ENCODE measurements around the gene TSGA10.
A peak's percentile ranks its signal among the peaks of the same experiment; 100 is the strongest.
"Not testable (repeated sequence)": the region's sequence is repeated elsewhere in the genome, so short reads cannot be mapped to it uniquely, and the experiment has no call there.

The TSGA10 gene

DNA sequence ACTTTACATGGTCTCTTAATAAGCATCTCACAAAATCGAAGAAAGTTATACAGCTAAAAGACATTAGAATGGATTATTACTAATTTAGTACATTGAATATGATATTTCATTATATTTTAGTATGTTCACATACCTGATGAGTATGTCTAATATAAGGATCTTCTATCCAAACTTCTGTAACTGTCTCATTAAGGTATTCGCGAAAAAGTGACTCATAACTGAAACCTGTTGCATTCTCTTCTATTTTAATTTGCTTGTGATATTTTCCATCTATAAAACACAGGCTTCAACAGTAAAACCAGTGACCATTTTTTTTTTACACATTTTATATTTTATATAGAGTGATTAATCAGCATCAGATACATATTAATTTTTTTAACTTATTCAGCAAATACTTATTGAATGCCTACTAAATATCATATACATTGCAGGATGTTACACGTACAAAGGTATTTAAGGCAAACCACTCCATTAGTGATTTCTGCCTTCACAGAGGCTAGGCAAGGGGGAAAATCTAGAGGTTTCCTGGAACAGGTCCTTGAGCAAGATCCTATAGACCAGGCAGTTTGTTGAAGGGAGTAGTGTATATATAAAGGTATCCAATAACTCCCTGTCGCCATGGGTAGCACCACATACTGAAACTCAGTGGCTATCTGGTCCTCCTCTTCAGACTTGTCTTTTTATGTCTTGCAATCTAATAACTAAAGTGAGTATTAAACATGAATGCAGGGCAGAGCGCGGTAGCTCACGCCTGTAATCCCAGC is 16.8 kb upstream of the TSGA10 start:
- TF ChIP-seq ZNF274 (IDR thresholded peaks at IDR 0.05; ENCODE audit: low read depth, low read length): no peak
- H3K4me3 ChIP-seq (ENCODE audit: low read length): no peak overlapping the region

DNA sequence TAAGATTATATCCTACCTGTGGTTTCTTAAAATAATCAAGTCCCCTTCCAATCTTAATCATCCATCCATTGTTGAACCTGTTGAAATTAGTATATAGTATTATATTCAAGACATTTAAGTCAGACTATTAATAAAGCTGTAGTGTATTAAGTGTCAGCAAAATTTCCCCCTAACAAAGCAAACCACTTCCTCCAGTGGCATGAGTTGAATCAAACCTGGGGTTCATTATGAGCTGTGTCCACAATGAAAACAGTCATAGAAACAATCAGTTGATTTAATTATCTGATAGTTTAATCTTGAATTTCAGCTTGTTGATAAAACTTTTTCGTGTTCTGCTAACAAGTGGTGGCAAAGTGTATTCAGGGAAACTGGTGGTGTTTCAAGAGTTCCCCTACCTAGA is 14.8 kb upstream of the TSGA10 start:
- H3K4me3 ChIP-seq (ENCODE audit: low read length): no peak overlapping the region
- no peak for TF ChIP-seq ZNF274 (IDR thresholded peaks at IDR 0.05; ENCODE audit: low read depth, low read length)

DNA sequence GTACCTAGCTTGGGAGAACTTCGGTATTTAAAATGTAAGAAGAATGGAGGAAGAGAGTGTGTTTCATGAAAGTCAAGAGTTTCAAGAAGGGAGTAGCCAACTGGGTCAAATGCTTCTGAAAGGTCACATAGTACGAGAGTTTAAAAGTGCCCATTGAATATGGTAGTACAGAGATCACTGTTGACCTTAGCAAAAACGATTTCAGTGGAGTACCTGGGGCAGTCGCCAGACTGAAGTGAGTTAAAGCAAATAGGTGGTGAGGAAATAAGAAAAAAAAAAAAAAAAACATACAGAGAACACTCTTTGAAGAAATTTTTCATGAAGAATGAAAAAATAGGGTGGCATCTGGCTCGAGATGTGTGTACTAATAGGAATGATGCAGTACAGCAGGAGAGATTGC is 11.5 kb upstream of the TSGA10 start:
- no peak overlapping the region for H3K4me3 ChIP-seq (ENCODE audit: low read length)
- TF ChIP-seq ZNF274 (IDR thresholded peaks at IDR 0.05; ENCODE audit: low read depth, low read length): no peak

DNA sequence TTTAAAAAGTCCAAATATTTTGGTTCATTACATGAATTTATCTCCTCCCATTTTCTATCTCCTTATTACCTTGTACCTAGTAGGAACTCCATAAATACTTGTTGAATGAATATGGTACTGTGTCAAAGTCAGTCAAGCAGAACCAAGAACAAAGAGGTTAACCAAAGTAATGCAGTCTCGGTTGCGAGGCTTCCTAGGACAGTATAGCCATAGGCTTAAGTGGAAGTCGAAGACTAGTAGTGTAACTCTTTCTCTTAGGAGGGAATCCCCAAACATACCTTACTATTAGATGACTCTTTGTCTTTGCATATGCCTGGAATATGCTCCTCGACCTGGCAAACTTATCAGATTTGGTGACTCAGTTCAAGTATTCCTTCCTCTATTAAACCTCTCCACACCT is 4.9 kb upstream of the TSGA10 start:
- no peak overlapping the region for H3K4me3 ChIP-seq (ENCODE audit: low read length)
- TF ChIP-seq ZNF274 (IDR thresholded peaks at IDR 0.05; ENCODE audit: low read depth, low read length): no peak

DNA sequence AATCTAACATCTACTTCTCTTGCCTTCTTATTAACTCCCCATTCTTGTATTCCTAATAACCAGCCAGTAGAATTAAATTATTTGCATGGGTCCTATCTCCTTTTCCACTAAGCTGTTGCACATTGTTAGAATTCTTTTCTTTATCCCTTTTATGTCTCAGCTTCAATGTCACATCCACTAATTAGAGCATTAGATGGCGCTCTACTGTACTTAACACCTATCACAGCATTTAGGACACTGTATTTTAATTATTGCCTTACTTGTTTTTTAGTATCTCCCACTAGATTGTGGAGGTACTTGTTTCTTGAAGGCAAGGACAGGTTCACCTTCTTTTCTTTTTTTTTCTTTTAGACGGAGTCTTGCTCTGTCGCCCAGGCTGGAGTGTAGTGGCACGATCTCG is 3.9 kb upstream of the TSGA10 start:
- no peak overlapping the region for H3K4me3 ChIP-seq (ENCODE audit: low read length)
- no peak for TF ChIP-seq ZNF274 (IDR thresholded peaks at IDR 0.05; ENCODE audit: low read depth, low read length)

DNA sequence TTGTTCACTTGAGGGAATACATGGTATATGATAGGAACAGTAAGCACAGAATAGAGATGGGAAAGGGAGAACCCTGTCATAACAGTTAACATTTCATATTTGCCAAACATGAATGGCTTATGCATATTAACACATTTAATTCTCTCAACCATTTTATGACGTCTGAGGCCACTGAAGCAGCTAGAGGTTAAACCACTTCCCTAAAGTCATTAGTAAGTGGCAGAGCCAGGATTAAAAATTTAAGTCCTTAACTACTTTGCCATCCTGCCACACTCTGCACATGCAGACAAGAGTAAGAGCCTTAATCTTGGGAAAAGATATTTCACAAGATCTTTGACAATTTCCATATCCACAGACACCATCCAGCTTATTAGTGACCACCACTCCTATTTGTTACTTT is 2.1 kb upstream of the TSGA10 start:
- no peak for TF ChIP-seq ZNF274 (IDR thresholded peaks at IDR 0.05; ENCODE audit: low read depth, low read length)
- no peak overlapping the region for H3K4me3 ChIP-seq (ENCODE audit: low read length)

DNA sequence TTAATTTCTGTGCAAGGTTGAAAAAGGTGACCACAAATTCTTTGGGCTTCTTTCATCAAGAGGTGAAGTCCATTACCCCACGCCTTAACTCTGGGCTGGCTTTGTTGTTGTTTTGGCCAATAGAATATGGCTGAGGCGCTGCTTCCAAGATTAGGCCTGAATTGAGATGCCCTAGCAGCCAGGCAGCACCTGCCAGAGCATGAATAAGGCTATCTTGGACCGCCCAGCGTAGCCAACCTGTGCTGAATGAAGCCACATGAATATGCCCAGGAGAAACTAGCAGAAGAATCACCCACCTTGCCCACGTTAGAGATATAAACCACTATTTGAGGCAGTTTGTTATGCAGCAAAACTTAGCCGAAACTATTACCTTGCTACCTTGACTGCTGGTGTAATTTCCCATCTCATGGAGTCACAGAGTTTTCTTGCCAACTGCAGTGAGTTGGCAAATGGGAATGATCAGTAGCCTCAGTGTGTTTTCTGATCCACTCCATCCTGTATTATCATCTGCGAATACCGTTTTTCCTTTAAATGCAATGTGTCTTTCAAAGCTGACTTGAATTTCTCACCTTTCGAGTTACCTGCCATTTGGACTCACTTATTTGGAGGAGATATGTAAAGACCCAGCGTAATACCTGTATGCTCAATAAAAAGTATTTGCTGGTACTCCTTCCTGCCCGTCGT is 679 bp downstream of the TSGA10 start:
- peak overlapping the region; percentile 95 for H3K4me3 ChIP-seq (ENCODE audit: low read length)
- TF ChIP-seq ZNF274 (IDR thresholded peaks at IDR 0.05; ENCODE audit: low read depth, low read length): no peak

DNA sequence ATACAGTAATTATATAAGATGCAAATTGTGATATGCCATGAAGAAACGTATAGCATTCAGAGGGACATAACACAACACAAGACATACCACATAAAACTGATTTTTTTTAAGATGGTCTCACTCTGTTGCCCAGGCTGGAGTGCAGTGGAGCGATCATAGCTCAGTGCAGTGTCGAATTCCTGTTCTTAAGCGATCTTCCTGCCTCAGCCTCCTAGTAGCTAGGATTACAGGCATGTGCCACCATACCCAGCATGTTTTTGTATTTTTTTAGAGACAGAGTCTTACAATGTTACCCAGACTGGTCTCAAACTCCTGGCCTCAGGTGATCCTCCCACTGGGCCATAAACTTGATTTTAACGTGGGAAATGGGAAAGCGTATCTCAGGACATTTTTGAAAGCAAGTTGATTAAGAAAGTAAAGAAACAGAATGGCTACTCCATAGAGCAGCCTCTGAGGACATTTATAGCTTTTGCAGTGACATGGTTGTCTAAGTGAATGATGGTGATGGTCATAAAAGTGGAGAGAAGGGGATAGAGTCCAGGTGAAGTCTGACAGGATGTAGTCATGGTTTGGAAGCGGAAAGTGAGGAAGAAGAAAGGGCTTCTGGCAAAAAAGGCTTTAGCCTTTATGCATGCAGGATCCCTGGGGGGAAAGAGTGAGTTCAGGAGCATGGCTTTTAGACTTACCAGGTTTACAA is 2.4 kb downstream of the TSGA10 start:
- H3K4me3 ChIP-seq (ENCODE audit: low read length): no peak overlapping the region
- no peak for TF ChIP-seq ZNF274 (IDR thresholded peaks at IDR 0.05; ENCODE audit: low read depth, low read length)

DNA sequence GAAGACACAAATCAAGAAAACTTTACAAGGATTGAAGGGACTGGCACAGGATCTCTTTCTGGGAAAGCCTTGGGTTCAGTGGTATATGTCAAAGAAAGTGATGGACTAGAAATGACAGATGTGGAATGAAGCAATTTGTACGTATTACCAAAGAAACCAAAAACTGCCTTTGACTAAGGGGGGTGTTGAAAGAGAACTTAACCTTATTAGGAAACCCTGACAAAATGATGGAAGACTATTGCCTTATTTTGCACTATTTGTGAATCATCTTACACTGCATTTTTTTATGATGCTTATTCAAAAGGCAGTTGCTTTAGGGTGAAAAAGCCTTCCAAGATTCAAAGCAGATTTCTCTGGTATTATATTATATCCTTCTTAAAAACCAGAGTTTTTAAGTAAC is 4.0 kb downstream of the TSGA10 start:
- TF ChIP-seq ZNF274 (IDR thresholded peaks at IDR 0.05; ENCODE audit: low read depth, low read length): no peak
- no peak overlapping the region for H3K4me3 ChIP-seq (ENCODE audit: low read length)

DNA sequence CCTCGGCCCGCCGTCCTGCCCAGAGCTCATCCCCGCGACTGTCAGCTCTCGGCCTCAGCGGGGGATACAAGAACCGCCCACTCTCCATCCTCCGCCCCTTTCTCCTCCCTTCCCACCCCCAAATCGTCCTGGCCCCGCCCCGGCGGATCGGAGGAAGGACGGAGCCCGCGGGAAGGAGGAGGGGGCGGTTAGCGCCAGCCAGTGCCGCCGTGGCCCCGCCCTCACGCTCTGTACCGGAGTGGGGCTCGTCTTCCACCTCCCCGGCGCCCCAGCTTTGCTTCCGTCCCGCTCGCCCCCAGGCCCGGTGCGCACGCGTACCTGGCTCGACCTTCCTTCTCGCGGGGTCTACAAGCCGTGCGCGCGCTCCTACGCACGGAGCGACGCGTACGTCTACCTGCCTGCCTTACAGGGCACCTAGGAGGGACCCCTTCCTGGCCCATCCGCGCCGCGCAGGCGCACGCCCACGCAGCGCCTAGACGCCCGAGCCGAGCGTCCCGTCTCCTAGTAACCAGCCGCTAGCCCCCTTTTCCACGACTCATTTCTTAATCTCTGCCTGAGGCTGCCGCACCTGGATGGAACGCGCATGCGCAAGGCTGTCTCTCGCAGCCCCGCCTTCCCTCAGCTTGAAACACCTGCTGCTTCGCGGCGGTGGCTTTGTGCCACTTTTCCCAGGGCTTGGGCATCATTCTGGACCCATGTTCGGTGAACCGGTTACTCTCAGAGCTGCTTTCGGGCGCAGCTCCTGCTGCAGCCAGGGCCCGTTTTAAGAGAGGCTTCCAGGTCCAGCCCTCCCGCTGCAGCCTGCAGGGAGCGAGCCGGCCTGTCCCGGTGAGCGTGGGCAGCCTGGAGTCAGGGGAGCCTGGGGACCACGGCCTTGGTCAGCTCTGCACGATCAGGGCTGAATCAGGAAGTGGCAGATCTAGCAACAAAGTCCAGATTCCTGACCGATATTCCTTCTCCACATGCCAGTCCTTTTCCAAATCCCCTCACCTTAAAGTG is 13.3 kb downstream of the TSGA10 start, which contains the start of gene C2orf15:
Gene C2orf15, plus strand, starts transcription at position 598 of the 999 bp plus-strand sequence. CDS start 8,852 bp downstream, outside the sequence.
- no peak for TF ChIP-seq ZNF274 (IDR thresholded peaks at IDR 0.05; ENCODE audit: low read depth, low read length)
- peak within 1 kb of the TSS; percentile 73 for H3K4me3 ChIP-seq (ENCODE audit: low read length)

DNA sequence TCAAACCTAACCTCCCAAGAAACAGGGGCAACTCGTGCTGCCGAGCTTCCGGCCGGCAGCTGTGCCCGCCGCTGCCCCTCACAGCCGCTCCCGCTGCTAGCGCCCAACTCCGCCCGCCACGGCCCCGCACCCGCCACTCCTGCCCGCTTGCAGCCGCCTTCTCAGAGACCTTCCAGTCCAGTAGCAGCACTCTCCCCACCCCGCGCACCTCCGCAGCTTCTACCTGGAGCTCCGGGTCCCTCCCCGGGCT is 14.0 kb downstream of the TSGA10 start:
- no peak for TF ChIP-seq ZNF274 (IDR thresholded peaks at IDR 0.05; ENCODE audit: low read depth, low read length)

DNA sequence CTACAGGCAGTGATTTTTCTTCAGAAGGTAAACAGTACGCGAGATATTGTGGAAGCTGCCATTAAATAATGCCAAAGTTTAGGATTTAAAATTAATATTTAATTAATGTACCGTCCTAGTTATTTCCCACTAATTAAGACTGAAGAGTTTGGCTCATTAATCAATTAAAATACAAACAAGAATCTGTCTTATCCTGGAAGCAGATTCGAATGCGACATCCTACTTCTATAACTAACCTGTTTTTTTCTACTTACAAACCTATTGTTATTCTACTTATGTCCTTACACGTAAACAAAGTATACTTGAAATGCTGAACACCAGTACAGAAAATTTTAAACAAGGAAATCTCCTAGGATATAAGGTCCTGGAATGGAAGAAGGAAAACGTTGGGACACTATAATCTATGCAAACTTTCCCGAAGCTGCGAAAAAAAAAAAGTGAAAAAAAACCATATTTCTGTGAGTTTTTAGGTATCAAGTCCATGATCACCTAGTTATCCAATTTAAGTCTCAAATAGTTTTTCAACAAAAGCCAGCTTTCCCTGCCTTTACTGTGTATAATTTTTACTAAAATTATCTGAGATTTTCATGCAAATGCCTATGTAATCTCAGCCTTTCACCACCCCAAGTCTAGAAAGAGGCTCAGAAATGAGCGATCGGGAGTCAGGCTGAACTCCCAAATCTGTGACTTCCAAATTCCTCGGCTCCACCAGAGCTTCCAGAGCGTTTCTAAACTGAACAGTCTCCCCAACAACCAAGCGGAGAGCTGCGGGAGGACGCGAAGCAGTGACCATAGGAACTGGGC is 14.5 kb downstream of the TSGA10 start:
- no peak for TF ChIP-seq ZNF274 (IDR thresholded peaks at IDR 0.05; ENCODE audit: low read depth, low read length)
- peak overlapping the region; percentile 73 for H3K4me3 ChIP-seq (ENCODE audit: low read length)

More for the DNA sequence above, 14.0 kb downstream of the TSGA10 start:
- peak overlapping the region; percentile 73 for H3K4me3 ChIP-seq (ENCODE audit: low read length)

DNA sequence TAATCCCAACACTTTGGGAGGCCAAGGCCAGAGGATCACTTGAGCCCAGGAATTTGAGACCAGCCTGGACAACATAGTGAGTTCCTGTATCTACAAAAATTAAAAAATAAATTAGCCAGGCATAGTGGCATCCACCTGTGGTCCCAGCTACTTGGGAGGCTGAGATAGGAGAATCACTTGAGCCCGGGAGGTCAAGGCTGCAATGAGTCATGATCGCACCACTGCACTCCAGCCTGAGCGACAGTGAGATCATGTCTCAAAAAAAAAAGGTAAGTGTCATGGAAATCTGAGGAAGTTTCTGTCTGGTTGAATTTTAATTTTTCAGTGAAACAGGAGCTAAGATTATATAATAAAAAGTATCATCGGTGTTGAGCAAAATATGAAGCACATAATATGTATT is 15.7 kb downstream of the TSGA10 start:
- no peak for TF ChIP-seq ZNF274 (IDR thresholded peaks at IDR 0.05; ENCODE audit: low read depth, low read length)
- no peak overlapping the region for H3K4me3 ChIP-seq (ENCODE audit: low read length)

DNA sequence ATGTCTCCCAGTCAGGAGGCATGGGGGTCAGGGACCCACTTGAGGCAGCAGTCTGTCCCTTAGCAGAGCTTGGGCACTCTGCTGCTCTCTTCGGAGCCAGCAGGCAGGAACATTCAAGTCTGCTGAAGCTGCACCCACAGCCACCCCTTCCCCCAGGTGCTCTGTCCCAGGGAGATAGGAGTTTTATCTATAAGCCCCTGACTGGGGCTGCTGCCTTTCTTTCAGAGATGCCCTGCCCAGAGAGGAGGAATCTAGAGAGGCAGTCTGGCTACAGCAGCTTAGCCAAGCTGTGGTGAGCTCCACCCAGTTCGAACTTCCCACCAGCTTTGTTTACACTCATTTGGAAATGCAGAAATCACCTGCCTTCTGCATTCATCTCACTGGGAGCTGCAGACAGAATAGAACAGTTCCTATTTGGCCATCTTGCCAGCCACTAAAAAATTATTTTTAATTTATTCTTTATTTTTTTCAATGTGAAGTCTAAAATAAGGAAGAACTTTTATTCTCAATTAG is 19.6 kb downstream of the TSGA10 start:
- not testable (repeated sequence) for H3K4me3 ChIP-seq (ENCODE audit: low read length)

All from GM08714 (cell line).